Measurements from ENCODE around the gene HLA-DMB.

HLA-DMB gene

GRCh38 chr6:32940656-32941213 is at the start of gene HLA-DMB:
Gene HLA-DMB, minus strand, starts transcription at chr6:32941028. Its CDS starts 221 bp downstream, at chr6:32940807.
- H3K36me3 ChIP-seq (ENCODE audit: control insufficient read depth in 1 of 2, insufficient read depth in 2 of 2, low read length in 2 of 2) = peaks cover 8 to 9% of the 10 kb centered on the region in 2 donors
- H3K9me3 ChIP-seq (ENCODE audit: control insufficient read depth in 1 of 2, low read length in 2 of 2) = no peaks in the 10 kb centered on the region
- peak within 1 kb of the TSS; percentile 76 to 86 for H3K4me3 ChIP-seq (ENCODE audit: low read depth in 1 of 2, low read length in 2 of 2)
- H3K27ac ChIP-seq (ENCODE audit: low read depth, low read length) = peak within 1 kb of the TSS; percentile 69
- H3K27me3 ChIP-seq (ENCODE audit: control insufficient read depth in 1 of 2, insufficient read depth in 2 of 2, low read length in 2 of 2) = no peaks in the 10 kb centered on the region
- H3K4me1 ChIP-seq (ENCODE audit: control insufficient read depth in 1 of 2, insufficient read depth in 2 of 2, low read length in 2 of 2) = peaks cover 21 to 31% of the 10 kb centered on the region in 2 donors
- peak within 1 kb of the TSS; percentile 60 to 65 for H3K9ac ChIP-seq (ENCODE audit: low read depth in 1 of 2, low read length in 2 of 2)

DNA sequence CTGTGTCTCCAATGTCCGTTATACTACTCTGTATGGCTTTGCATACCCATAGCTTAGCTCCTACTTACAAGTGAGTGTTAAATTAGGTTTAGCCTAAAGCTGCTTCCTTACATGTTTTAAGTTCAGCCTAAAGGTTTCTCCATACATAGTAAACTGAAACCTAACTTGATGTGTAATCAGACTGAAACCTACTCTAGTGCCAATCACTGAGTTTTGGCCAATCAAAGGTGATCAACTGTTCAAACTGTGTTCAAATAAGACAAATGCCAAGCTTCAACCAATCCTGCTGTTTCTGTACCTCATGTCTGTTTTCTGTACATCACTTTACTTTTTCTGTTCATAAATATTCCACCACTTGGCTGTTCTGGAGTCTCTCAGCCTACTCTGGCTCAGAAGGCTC is 48.5 kb upstream of the HLA-DMB start:
- Histone ChIP-seq H3K4me3 (ENCODE audit: low read depth in 1 of 2, low read length in 2 of 2) (no peak overlapping the region), H3K27me3 (ENCODE audit: control insufficient read depth in 1 of 2, insufficient read depth in 2 of 2, low read length in 2 of 2) (peaks cover 0 to 3% of the 10 kb centered on the region in 2 donors), H3K27ac (ENCODE audit: low read depth, low read length) (no peak overlapping the region), H3K4me1 (ENCODE audit: control insufficient read depth in 1 of 2, insufficient read depth in 2 of 2, low read length in 2 of 2) (peaks cover 4 to 5% of the 10 kb centered on the region in 2 donors), H3K36me3 (ENCODE audit: control insufficient read depth in 1 of 2, insufficient read depth in 2 of 2, low read length in 2 of 2) (no peaks in the 10 kb centered on the region), H3K9me3 (ENCODE audit: control insufficient read depth in 1 of 2, low read length in 2 of 2) (no peaks in the 10 kb centered on the region), H3K9ac (ENCODE audit: low read depth in 1 of 2, low read length in 2 of 2) (no peak overlapping the region)

GRCh38 chr6:32984622-32985389 is 44.0 kb upstream of the HLA-DMB start:
- no peaks in the 10 kb centered on the region for H3K9me3 ChIP-seq (ENCODE audit: control insufficient read depth in 1 of 2, low read length in 2 of 2)
- H3K27me3 ChIP-seq (ENCODE audit: control insufficient read depth in 1 of 2, insufficient read depth in 2 of 2, low read length in 2 of 2) = no peaks in the 10 kb centered on the region
- H3K4me3 ChIP-seq (ENCODE audit: low read depth in 1 of 2, low read length in 2 of 2) = no peak overlapping the region
- H3K9ac ChIP-seq (ENCODE audit: low read depth in 1 of 2, low read length in 2 of 2) = no peak overlapping the region
- H3K27ac ChIP-seq (ENCODE audit: low read depth, low read length) = no peak overlapping the region
- H3K4me1 ChIP-seq (ENCODE audit: control insufficient read depth in 1 of 2, insufficient read depth in 2 of 2, low read length in 2 of 2) = peaks cover 30 to 48% of the 10 kb centered on the region in 2 donors
- peaks cover 14 to 25% of the 10 kb centered on the region in 2 donors for H3K36me3 ChIP-seq (ENCODE audit: control insufficient read depth in 1 of 2, insufficient read depth in 2 of 2, low read length in 2 of 2)

DNA sequence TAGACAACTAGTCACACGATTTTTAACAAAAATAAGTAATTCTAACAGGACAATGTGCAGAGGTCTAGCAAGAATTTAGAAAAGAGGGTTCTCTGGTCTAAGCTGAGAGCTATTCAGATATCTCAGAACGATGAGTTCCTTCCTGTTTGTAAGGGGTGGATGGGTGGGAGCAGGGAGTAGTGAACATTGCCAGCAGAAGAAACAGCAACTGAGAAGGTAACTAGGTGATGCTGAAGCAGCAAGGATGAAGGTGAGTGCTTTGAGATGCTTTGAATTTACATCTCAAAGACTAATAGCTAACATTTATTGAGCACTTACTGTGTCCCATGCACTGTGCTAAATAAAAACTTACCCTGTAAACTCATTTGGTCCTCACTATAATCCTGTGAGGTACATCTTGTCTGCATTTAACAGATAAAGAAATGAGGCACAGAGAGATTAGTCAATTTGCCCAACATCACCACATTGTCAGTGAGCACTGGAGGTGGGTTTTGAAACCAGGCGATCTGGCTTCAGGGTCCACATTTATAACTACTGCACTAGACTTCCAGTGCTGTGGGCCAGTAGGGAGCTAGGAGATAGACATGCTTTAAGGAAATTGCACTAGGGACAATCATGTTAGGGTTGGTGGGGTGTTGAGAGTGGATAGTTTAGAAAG is 43.3 kb upstream of the HLA-DMB start:
- peaks cover 35 to 52% of the 10 kb centered on the region in 2 donors for H3K4me1 ChIP-seq (ENCODE audit: control insufficient read depth in 1 of 2, insufficient read depth in 2 of 2, low read length in 2 of 2)

DNA sequence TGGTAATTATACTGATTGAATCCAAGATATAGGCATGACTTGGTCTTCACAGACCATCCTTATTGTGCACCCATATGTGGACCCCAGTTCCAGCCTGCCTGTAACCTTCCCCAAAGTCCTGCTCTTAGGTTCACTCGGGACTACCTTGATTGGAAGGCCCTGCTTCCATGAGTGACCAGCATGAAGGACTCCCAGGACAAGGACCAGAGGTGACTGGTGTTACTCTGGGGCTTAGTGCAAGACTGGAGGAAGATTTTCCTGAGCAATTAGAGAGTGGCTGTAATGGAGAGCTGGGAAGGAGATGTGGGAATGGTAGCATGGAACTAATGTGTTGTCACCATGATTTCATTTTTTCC is 42.6 kb upstream of the HLA-DMB start:
- H3K27me3 ChIP-seq (ENCODE audit: control insufficient read depth in 1 of 2, insufficient read depth in 2 of 2, low read length in 2 of 2) = no peaks in the 10 kb centered on the region
- no peak overlapping the region for H3K4me3 ChIP-seq (ENCODE audit: low read depth in 1 of 2, low read length in 2 of 2)
- no peak overlapping the region for H3K27ac ChIP-seq (ENCODE audit: low read depth, low read length)
- H3K4me1 ChIP-seq (ENCODE audit: control insufficient read depth in 1 of 2, insufficient read depth in 2 of 2, low read length in 2 of 2) = peaks cover 37 to 52% of the 10 kb centered on the region in 2 donors
- no peak overlapping the region for H3K9ac ChIP-seq (ENCODE audit: low read depth in 1 of 2, low read length in 2 of 2)
- H3K9me3 ChIP-seq (ENCODE audit: control insufficient read depth in 1 of 2, low read length in 2 of 2) = no peaks in the 10 kb centered on the region
- peaks cover 27 to 39% of the 10 kb centered on the region in 2 donors for H3K36me3 ChIP-seq (ENCODE audit: control insufficient read depth in 1 of 2, insufficient read depth in 2 of 2, low read length in 2 of 2)

More for the DNA sequence above, 43.3 kb upstream of the HLA-DMB start:
- Histone ChIP-seq H3K9me3 (ENCODE audit: control insufficient read depth in 1 of 2, low read length in 2 of 2) (no peaks in the 10 kb centered on the region), H3K9ac (ENCODE audit: low read depth in 1 of 2, low read length in 2 of 2) (no peak overlapping the region), H3K27ac (ENCODE audit: low read depth, low read length) (no peak overlapping the region), H3K27me3 (ENCODE audit: control insufficient read depth in 1 of 2, insufficient read depth in 2 of 2, low read length in 2 of 2) (no peaks in the 10 kb centered on the region), H3K36me3 (ENCODE audit: control insufficient read depth in 1 of 2, insufficient read depth in 2 of 2, low read length in 2 of 2) (peaks cover 21 to 33% of the 10 kb centered on the region in 2 donors), H3K4me3 (ENCODE audit: low read depth in 1 of 2, low read length in 2 of 2) (no peak overlapping the region)

- no peak overlapping the region for H3K4me3 ChIP-seq (ENCODE audit: low read depth in 1 of 2, low read length in 2 of 2)
- no peak overlapping the region for H3K9ac ChIP-seq (ENCODE audit: low read depth in 1 of 2, low read length in 2 of 2)
- no peaks in the 10 kb centered on the region for H3K9me3 ChIP-seq (ENCODE audit: control insufficient read depth in 1 of 2, low read length in 2 of 2)
- H3K27ac ChIP-seq (ENCODE audit: low read depth, low read length) = no peak overlapping the region
- peaks cover 33 to 44% of the 10 kb centered on the region in 2 donors for H3K36me3 ChIP-seq (ENCODE audit: control insufficient read depth in 1 of 2, insufficient read depth in 2 of 2, low read length in 2 of 2)
- H3K27me3 ChIP-seq (ENCODE audit: control insufficient read depth in 1 of 2, insufficient read depth in 2 of 2, low read length in 2 of 2) = no peaks in the 10 kb centered on the region
- peaks cover 38 to 57% of the 10 kb centered on the region in 2 donors for H3K4me1 ChIP-seq (ENCODE audit: control insufficient read depth in 1 of 2, insufficient read depth in 2 of 2, low read length in 2 of 2)
Measured at GRCh38 chr6:32982702-32983492, 42.1 kb upstream of the HLA-DMB start.

GRCh38 chr6:32982084-32982701 is 41.4 kb upstream of the HLA-DMB start:
- Histone ChIP-seq H3K27me3 (ENCODE audit: control insufficient read depth in 1 of 2, insufficient read depth in 2 of 2, low read length in 2 of 2) (no peaks in the 10 kb centered on the region), H3K4me1 (ENCODE audit: control insufficient read depth in 1 of 2, insufficient read depth in 2 of 2, low read length in 2 of 2) (peaks cover 45 to 64% of the 10 kb centered on the region in 2 donors), H3K36me3 (ENCODE audit: control insufficient read depth in 1 of 2, insufficient read depth in 2 of 2, low read length in 2 of 2) (peaks cover 40 to 52% of the 10 kb centered on the region in 2 donors), H3K9ac (ENCODE audit: low read depth in 1 of 2, low read length in 2 of 2) (no peak overlapping the region), H3K4me3 (ENCODE audit: low read depth in 1 of 2, low read length in 2 of 2) (no peak overlapping the region), H3K27ac (ENCODE audit: low read depth, low read length) (no peak overlapping the region), H3K9me3 (ENCODE audit: control insufficient read depth in 1 of 2, low read length in 2 of 2) (no peaks in the 10 kb centered on the region)

DNA sequence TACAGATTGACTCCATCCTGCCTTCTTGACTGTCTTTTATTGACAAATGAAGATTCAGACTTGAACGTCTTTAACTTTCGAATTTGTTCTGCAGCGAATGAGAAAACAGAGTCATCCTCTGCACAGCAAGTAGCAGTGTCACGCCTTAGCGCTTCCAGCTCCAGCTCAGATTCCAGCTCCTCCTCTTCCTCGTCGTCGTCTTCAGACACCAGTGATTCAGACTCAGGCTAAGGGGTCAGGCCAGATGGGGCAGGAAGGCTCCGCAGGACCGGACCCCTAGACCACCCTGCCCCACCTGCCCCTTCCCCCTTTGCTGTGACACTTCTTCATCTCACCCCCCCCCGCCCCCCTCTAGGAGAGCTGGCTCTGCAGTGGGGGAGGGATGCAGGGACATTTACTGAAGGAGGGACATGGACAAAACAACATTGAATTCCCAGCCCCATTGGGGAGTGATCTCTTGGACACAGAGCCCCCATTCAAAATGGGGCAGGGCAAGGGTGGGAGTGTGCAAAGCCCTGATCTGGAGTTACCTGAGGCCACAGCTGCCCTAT is 39.7 kb upstream of the HLA-DMB start:
- Histone ChIP-seq H3K4me3 (ENCODE audit: low read depth in 1 of 2, low read length in 2 of 2) (no peak overlapping the region), H3K9ac (ENCODE audit: low read depth in 1 of 2, low read length in 2 of 2) (no peak overlapping the region), H3K9me3 (ENCODE audit: control insufficient read depth in 1 of 2, low read length in 2 of 2) (no peaks in the 10 kb centered on the region), H3K27ac (ENCODE audit: low read depth, low read length) (no peak overlapping the region), H3K27me3 (ENCODE audit: control insufficient read depth in 1 of 2, insufficient read depth in 2 of 2, low read length in 2 of 2) (no peaks in the 10 kb centered on the region), H3K4me1 (ENCODE audit: control insufficient read depth in 1 of 2, insufficient read depth in 2 of 2, low read length in 2 of 2) (peaks cover 61 to 81% of the 10 kb centered on the region in 2 donors), H3K36me3 (ENCODE audit: control insufficient read depth in 1 of 2, insufficient read depth in 2 of 2, low read length in 2 of 2) (peaks cover 56 to 68% of the 10 kb centered on the region in 2 donors)

DNA sequence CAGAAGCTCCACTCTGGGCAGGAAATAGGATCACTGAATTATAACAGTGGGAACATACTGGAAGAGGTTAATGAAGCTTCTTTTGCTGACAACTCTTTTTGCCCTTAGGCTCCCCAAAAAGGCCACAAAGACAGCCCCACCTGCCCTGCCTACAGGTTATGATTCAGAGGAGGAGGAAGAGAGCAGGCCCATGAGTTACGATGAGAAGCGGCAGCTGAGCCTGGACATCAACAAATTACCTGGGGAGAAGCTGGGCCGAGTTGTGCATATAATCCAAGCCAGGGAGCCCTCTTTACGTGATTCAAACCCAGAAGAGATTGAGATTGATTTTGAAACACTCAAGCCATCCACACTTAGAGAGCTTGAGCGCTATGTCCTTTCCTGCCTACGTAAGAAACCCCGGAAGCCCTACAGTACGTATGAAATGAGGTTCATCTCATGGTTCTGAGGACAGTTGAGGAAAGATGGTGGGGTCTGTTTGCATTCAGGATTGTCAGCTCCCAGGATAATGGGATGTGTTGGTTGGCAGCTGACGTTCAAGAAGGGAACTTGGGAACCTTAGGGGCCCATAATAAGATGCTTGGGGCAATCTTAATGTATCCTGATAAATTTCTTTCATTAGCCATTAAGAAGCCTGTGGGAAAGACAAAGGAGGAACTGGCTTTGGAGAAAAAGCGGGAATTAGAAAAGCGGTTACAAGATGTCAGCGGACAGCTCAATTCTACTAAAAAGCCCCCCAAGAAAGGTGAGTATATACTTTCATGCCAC is 39.1 kb upstream of the HLA-DMB start:
- Histone ChIP-seq H3K36me3 (ENCODE audit: control insufficient read depth in 1 of 2, insufficient read depth in 2 of 2, low read length in 2 of 2) (peaks cover 60 to 74% of the 10 kb centered on the region in 2 donors), H3K4me3 (ENCODE audit: low read depth in 1 of 2, low read length in 2 of 2) (no peak overlapping the region), H3K27me3 (ENCODE audit: control insufficient read depth in 1 of 2, insufficient read depth in 2 of 2, low read length in 2 of 2) (no peaks in the 10 kb centered on the region), H3K9me3 (ENCODE audit: control insufficient read depth in 1 of 2, low read length in 2 of 2) (no peaks in the 10 kb centered on the region), H3K27ac (ENCODE audit: low read depth, low read length) (no peak overlapping the region), H3K4me1 (ENCODE audit: control insufficient read depth in 1 of 2, insufficient read depth in 2 of 2, low read length in 2 of 2) (peaks cover 67 to 85% of the 10 kb centered on the region in 2 donors), H3K9ac (ENCODE audit: low read depth in 1 of 2, low read length in 2 of 2) (no peak overlapping the region)
